ENCODE data around the gene KIF14.
A peak's percentile ranks its signal among the peaks of the same experiment; 100 is the strongest.

KIF14 gene

DNA sequence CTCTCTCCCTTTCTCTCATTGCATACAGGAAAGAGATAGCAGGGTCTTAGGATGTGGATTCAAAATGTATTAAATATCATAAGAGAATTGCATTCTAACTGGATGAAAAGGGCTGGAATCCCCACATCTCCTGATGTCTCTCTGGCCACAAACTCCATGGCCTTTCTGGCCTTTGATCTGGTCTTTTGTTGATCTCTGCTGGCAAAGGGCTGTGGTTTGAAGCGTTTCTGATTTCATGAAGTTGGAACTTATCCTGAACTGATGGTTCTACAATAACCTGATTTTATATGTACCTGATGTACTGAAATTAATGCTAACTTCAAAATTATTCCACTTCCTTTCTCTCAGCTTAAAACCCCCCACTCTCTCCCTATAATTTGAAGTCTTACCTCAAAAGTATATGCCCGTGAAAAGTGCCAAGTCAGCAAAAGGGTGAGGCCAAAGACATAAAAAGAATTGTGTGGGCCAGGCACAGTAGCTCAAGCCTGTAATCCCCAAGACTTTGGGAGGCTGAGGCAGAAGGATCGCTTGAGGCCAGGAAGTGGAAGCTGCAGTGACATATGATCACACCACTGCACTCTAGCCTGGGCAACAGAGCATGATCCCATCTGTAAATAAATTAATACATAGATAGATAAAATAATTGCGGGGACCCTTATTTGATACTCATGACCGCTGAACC, 6.4 kb upstream of the KIF14 start:
- peak; percentile 32 for DNase-seq (ENCODE audit: low read depth)
- H3K4me3 ChIP-seq (ENCODE audit: low read depth, low read length) = peak overlapping the region; percentile 34; the same call in 1 of the 2 replicates
- TF ChIP-seq, protein P1, sequence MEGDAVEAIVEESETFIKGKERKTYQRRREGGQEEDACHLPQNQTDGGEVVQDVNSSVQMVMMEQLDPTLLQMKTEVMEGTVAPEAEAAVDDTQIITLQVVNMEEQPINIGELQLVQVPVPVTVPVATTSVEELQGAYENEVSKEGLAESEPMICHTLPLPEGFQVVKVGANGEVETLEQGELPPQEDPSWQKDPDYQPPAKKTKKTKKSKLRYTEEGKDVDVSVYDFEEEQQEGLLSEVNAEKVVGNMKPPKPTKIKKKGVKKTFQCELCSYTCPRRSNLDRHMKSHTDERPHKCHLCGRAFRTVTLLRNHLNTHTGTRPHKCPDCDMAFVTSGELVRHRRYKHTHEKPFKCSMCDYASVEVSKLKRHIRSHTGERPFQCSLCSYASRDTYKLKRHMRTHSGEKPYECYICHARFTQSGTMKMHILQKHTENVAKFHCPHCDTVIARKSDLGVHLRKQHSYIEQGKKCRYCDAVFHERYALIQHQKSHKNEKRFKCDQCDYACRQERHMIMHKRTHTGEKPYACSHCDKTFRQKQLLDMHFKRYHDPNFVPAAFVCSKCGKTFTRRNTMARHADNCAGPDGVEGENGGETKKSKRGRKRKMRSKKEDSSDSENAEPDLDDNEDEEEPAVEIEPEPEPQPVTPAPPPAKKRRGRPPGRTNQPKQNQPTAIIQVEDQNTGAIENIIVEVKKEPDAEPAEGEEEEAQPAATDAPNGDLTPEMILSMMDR (IDR thresholded peaks at IDR 0.05; ENCODE audit: insufficient read depth, low read depth, low read length, missing control alignments) = no peak

DNA sequence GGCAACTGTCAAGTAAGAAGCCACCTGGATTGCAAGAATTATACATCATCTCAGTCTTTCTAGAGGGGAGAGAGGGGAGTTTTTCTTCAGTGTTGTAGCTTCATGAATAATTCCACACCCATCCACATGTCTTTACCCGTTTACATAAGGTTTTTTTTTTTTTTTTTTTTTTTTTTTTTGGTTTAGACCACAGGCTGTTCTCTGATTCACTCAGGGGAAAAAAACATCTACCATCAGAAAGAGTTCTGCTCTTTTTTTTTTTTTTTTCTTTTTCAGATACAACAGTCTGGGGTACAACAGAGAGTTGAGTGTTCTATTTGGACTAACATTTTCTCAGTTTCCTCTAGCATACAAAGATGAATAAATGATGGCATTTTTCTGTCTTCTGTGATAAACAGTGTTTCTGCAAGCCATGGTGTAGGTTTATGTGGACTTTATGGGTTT, 4.9 kb upstream of the KIF14 start:
- DNase-seq (ENCODE audit: low read depth) = peak; percentile 88
- no peak overlapping the region for H3K4me3 ChIP-seq (ENCODE audit: low read depth, low read length)
- TF ChIP-seq, protein P1 (IDR thresholded peaks at IDR 0.05; ENCODE audit: insufficient read depth, low read depth, low read length, missing control alignments) = no peak

DNA sequence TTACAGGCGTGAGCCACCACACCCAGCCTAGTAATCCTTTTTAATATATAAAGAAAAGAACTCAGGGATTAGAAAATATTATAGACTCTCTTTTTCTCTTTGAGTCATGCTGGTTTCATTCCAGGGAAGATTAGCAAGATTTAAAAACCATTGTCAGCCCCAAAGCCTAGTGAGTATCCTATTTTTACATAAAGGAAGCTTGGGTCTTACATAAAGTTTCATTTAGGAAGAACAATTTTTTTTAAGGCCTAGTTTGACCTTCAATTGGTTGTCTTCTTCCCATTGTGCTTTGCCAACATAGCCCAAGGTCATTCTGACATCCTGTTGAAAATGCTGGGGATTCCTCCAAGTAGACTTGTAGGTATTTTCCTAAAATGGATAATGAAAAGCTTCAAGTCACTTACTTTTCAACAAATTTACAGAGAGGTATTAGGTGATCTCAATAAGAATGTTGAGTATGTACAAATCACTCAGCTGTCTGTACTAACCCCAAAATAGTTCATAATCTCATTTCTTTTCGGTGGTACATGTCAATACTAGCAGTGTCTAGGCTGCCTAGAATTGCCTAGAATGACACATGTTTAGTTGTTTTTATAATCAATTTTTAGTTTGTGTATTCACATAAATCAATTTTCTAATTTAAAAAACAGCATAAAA, 4.3 kb upstream of the KIF14 start:
- TF ChIP-seq, protein P1 (IDR thresholded peaks at IDR 0.05; ENCODE audit: insufficient read depth, low read depth, low read length, missing control alignments) = no peak
- H3K4me3 ChIP-seq (ENCODE audit: low read depth, low read length) = 0 out of 2 replicates have a peak overlapping the region, but pooled peaks have one; percentile 3
- DNase-seq (ENCODE audit: low read depth) = peak; percentile 36

DNA sequence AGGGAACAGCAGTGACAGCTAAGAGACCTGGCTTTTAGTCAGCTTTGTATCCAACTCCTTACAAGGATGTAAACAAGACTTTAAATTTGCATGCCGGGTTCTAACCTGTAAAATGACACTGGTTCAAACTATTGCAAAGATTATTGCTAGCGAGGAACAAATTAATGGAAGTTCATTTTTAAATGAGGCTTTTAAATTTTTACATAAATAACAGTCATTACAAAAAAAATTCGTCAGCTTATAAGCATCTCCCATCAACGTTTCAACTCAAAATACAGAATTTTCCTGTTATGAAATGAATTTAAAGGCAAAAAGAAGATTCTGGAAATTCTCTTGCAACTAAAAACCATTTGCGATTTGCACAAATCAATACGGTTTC, 668 bp downstream of the KIF14 start:
- peak overlapping the region; percentile 64 for H3K4me3 ChIP-seq (ENCODE audit: low read depth, low read length)
- DNase-seq (ENCODE audit: low read depth) = no peak
- TF ChIP-seq, protein P1 (IDR thresholded peaks at IDR 0.05; ENCODE audit: insufficient read depth, low read depth, low read length, missing control alignments) = no peak

DNA sequence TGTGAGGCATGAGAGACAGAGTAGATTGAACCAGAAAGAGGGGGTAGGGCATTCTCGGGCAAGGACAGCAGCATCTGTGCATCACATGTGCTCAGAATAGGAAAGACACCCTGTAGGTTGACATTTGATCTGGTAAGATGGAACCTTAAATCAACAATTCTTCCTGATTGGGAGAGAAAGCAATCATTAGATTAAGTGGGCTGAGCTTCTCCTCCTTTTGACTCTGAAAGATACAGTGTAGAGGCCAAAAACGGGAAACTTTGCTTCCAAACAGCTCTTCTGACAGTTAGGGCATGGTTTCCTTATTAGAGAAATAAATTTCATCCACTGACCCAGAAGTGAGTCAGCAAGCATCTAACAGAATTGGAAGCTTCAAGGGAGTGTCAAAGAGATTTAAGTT, 9.7 kb downstream of the KIF14 start:
- TF ChIP-seq, protein P1 (IDR thresholded peaks at IDR 0.05; ENCODE audit: insufficient read depth, low read depth, low read length, missing control alignments) = no peak
- H3K4me3 ChIP-seq (ENCODE audit: low read depth, low read length) = no peak overlapping the region
- DNase-seq (ENCODE audit: low read depth) = no peak

DNA sequence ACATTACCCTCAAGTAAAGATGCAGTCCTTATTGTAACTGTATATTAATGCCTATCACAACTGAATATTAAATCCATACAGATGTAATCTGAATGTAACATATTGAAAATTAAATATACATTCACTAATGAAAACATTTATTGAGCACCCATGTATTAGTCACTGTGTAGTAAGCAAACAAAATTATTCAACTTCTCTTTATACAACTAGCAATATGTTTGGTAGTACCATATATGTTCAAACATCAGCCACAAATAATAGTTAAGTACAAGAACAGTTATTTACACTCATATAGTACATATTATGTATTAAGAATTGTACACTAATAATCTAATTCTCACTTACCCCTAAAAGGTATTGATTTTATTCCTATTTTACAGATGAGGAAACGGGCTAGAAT, 17.9 kb downstream of the KIF14 start:
- no peak overlapping the region for H3K4me3 ChIP-seq (ENCODE audit: low read depth, low read length)
- no peak for DNase-seq (ENCODE audit: low read depth)
- TF ChIP-seq, protein P1 (IDR thresholded peaks at IDR 0.05; ENCODE audit: insufficient read depth, low read depth, low read length, missing control alignments) = no peak
